Pancreas (tissue), 10 donors: ENCODE results near the gene EIF2B4. TPM values are rescaled to one million over a fixed set of nuclear protein-coding genes. Genes with fewer than 3 reads are reported as not detected.
"Not testable (repeated sequence)": the region's sequence is repeated elsewhere in the genome, so short reads cannot be mapped to it uniquely, and the experiment has no call there.

ENCODE experiments used
- ATAC-seq, 4 donors: fragments of 200-7000 bp; cut with Tn5 transposase; one replicate each; pipeline versions ENCODE4 v1.8.0 to v1.9.1; 2020; ENCODE audit warnings: mild to moderate bottlenecking in 4 of 4, moderate library complexity in 4 of 4
- DNase-seq, 6 donors: peaks; one replicate each; pipeline ENCODE4 v3.0.0-alpha.2; 2020
- FAIRE-seq: peaks from 2 replicates; lab custom pipeline; 2012; peaks lifted over from hg19 to GRCh38; lab: Jason Lieb, UNC
- H3K27ac ChIP-seq, 4 donors: fragments of 200-600 bp; sonication (generic); 1 replicate in 3 of 4; 2 replicates in 1 of 4; pipeline versions ENCODE4 v1.5.0 to v1.8.0; 2020
- H3K27me3 ChIP-seq, 4 donors: fragments of 200-600 bp; one replicate each; pipeline ENCODE4 v1.8.0; 2021
- H3K36me3 ChIP-seq, 3 donors: fragments of 200-600 bp; sonication (generic) in 1 of 3; one replicate each; pipeline versions ENCODE4 v1.5.0 to v1.8.0; 2020 to 2021
- H3K4me1 ChIP-seq, 3 donors: fragments of 200-600 bp; one replicate each; pipeline ENCODE4 v1.8.0; 2021
- H3K4me3 ChIP-seq, 4 donors: fragments of 200-600 bp; sonication (generic) in 2 of 4; one replicate each; pipeline versions ENCODE4 v1.5.0 to v1.8.0; 2020 to 2021
- H3K9me3 ChIP-seq, 4 donors: fragments of 200-600 bp; one replicate each; pipeline ENCODE4 v1.8.0; 2021
- CTCF ChIP-seq, 4 donors: fragments of 200-600 bp; sonication (generic) in 3 of 4; IDR thresholded peaks; one replicate each; pipeline versions ENCODE4 v1.5.0 to v1.8.0; 2021; ENCODE audit warnings: antibody characterized with exemption in 4 of 4
- WGBS, 2 donors: extraction: QIAGEN DNeasy Blood & Tissue Kit; methylation state at CpG; one replicate each; pipeline ENCODE4 v1.1.7; 2013; 5-methylcytosine and 5-hydroxymethylcytosine counted together
- intact Hi-C, 3 donors: fragments of 100-400 bp; cut with DNase I; formaldehyde crosslinking; loops; one replicate each; pipeline versions ENCODE4 v1.11.1 to v1.14.2; 2022
- polyA plus RNA-seq, 2 donors: library from polyadenylated mRNA; stranded (reverse); fragments of 200-250 nt; gene quantifications; one replicate each; pipeline ENCODE4 v1.2.3, GENCODE V29; 2013
- total RNA-seq, 6 donors: library from RNA; stranded (reverse); fragmentation: NEBNext Ultra II Directional in 4 of 6; extraction: Animal tissue kit (Norgen Biotek cat#: 25700) in 4 of 6; gene quantifications; one replicate each; pipeline versions ENCODE4 v1.2.1 to v1.2.4, GENCODE V29; 2021 to 2023
- donor health status: healthy with polysubstance abuse.
- donor health status: DM: no; HTN: no; CAD: no; lungs with moderate emphysema.
- donor health status: DM: no; HTN: no; CAD: no.
- donor health status: control.
- donor health status: control.
- donor health status: Bipolar disorder and iron deficiency.
- donor health status: DM: yes; HTN: yes; CAD: no.
- donor health status: DM: no; HTN: no; CAD: no.
- donor health status: DM: no; HTN: no; CAD: no.
- donor health status: DM: yes; HTN: yes; CAD: no.

Gene EIF2B4
- total and polyA plus RNA-seq, 8 donors = 24.1 to 98.1 (median 32.5) TPM

- H3K27ac ChIP-seq = no peak overlapping the region
- 84 to 91% methylated on average over 7 of the region's 7 CpGs for WGBS, 2 donors
- H3K9me3 ChIP-seq = no peaks in the 10 kb centered on the region
- H3K27me3 ChIP-seq = no peaks in the 10 kb centered on the region
- DNase-seq (no peak), ATAC-seq (no peak), FAIRE-seq (no peak)
- no peaks in the 10 kb centered on the region for H3K36me3 ChIP-seq
- no peak overlapping the region for H3K4me3 ChIP-seq
- peaks cover 4 to 29% (median 23%) of the 10 kb centered on the region in 3 donors for H3K4me1 ChIP-seq
- intact Hi-C loops = no loop called here
- no peak for TF ChIP-seq CTCF (IDR thresholded peaks at IDR 0.05)
Observed at GRCh38 chr2:27354597-27354927, 15.6 kb downstream of the EIF2B4 start.

DNA sequence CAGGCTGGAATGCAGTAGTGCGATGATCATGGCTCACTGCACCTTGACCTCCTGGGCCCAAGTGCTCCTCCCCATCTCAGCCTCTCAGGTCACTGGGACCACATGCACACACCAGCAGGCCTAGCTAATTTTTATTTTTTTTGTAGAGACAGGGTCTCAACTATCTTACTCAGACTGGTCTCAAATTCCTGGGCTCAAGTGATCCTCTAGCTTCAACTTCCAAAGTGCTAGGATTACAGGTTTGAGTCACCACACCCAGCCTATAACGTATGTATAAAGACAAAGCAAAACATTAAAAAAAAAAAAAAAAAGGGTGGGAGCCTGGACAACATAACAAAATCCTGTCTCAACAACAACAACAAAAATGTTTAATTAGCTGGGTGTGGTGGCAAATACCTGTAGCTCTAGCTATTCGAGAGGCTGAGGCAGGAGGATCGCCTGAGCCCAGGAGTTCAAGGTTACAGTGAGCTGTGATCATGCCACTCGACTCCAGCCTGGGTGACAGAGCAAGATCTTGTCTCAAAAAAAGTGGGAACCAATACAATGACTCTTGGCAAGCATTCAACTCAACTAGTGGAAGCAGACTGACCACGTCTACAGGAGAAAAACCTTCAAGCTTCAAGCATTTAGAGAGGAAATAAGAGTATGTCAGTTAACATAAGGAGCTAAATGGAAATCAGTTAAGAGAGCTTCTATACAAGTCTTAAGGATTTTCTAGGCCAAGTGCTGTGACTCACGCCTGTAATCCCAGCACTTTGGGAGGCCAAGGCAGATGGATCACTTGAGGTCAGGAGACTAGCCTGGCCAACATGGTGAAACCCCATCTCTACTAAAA is 16.2 kb downstream of the EIF2B4 start:
- peaks cover 4 to 29% (median 23%) of the 10 kb centered on the region in 3 donors for H3K4me1 ChIP-seq
- no peak for ATAC-seq
- no peak overlapping the region for H3K4me3 ChIP-seq
- no peak overlapping the region for H3K27ac ChIP-seq
- no peak for FAIRE-seq
- no peaks in the 10 kb centered on the region for H3K9me3 ChIP-seq
- DNase-seq = no peak
- intact Hi-C loops = no loop called here
- no peaks in the 10 kb centered on the region for H3K27me3 ChIP-seq
- H3K36me3 ChIP-seq = no peaks in the 10 kb centered on the region
- 62 to 64% methylated on average over 7 of the region's 7 CpGs for WGBS, 2 donors
- TF ChIP-seq CTCF (IDR thresholded peaks at IDR 0.05) = no peak

GRCh38 chr2:27353386-27353761 is 16.8 kb downstream of the EIF2B4 start:
- H3K27me3 ChIP-seq, H3K27ac ChIP-seq, H3K4me3 ChIP-seq, H3K36me3 ChIP-seq, H3K9me3 ChIP-seq, DNase-seq, intact Hi-C loops, ATAC-seq, FAIRE-seq: not testable (repeated sequence)
- peaks cover 4 to 28% (median 23%) of the 10 kb centered on the region in 3 donors for H3K4me1 ChIP-seq
- WGBS, 2 donors = 96 to 97% methylated on average over 5 of the region's 5 CpGs

GRCh38 chr2:27351802-27352598 is 18.1 kb downstream of the EIF2B4 start:
- no peak for TF ChIP-seq CTCF (IDR thresholded peaks at IDR 0.05)
- ATAC-seq = no peak
- no peak for FAIRE-seq
- Histone ChIP-seq H3K4me1 (peaks cover 0 to 18% (median 13%) of the 10 kb centered on the region in 3 donors), H3K9me3 (no peaks in the 10 kb centered on the region), H3K27me3 (no peaks in the 10 kb centered on the region), H3K36me3 (no peaks in the 10 kb centered on the region), H3K27ac (no peak overlapping the region), H3K4me3 (no peak overlapping the region)
- DNase-seq = no peak
- intact Hi-C loops = no loop called here
- WGBS, 2 donors = 86 to 88% methylated on average over 6 of the region's 6 CpGs

DNA sequence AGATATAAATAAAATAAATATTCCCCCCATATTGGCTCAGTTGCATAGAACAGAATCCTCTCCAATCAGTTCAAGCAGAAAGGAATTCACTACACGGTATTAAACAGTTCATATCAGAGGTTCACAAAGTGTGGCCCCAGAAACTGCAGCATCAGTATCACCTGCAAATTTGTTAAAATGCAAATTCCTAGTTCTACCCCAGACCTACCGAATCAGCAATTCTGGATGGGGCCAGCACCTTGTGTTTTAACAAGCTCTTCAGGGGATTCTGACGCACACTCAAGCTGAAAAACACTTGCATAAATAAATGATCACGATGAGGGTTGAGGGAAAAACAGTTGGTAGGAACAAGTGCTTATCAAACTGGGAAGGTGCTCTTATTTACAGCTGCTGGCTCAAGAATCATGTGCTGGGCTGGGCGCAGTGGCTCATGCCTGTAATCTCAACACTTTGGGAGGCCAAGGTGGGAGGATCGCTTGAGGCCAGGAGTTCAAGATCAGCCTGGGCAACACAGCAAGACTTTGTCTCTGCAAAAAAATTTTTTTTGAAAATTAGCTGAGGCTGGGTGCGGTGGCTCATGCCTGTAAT is 19.9 kb downstream of the EIF2B4 start:
- Histone ChIP-seq H3K27ac (no peak overlapping the region), H3K36me3 (no peaks in the 10 kb centered on the region), H3K4me1 (peaks cover 0 to 12% (median 11%) of the 10 kb centered on the region in 3 donors), H3K9me3 (no peaks in the 10 kb centered on the region), H3K27me3 (no peaks in the 10 kb centered on the region), H3K4me3 (no peak overlapping the region)
- DNase-seq (no peak), FAIRE-seq (no peak), ATAC-seq (peak in 3 of 4 donors; percentile 23 to 59 (median 53))
- WGBS, 2 donors = 45 to 48% methylated on average over 7 of the region's 7 CpGs
- TF ChIP-seq CTCF (IDR thresholded peaks at IDR 0.05) = no peak
- intact Hi-C loops = no loop called here
